ENCODE measurements around the gene IPP.

The IPP gene

GRCh38 chr1:45658171-45658570 is 92.3 kb downstream of the IPP start:
- Histone ChIP-seq H3K9ac (ENCODE audit: low read depth, low read length) (no peak overlapping the region), H3K4me1 (ENCODE audit: control insufficient read depth, insufficient read depth, low read length) (peaks cover 10% of the 10 kb centered on the region), H3K36me3 (ENCODE audit: insufficient read depth, low read length) (peaks cover 75% of the 10 kb centered on the region), H3K4me2 (ENCODE audit: low read length) (no peak overlapping the region), H3K27me3 (ENCODE audit: control insufficient read depth, insufficient read depth, low read length) (no peaks in the 10 kb centered on the region), H3K4me3 (ENCODE audit: low read length) (no peak overlapping the region), H3K9me3 (replicated peaks; ENCODE audit: low read length) (no peaks in the 10 kb centered on the region)

- Histone ChIP-seq H3K9ac (ENCODE audit: low read depth, low read length) (no peak overlapping the region), H3K36me3 (ENCODE audit: insufficient read depth, low read length) (peaks cover 84% of the 10 kb centered on the region), H3K4me3 (ENCODE audit: low read length) (no peak overlapping the region), H3K4me2 (ENCODE audit: low read length) (no peak overlapping the region), H3K4me1 (ENCODE audit: control insufficient read depth, insufficient read depth, low read length) (peaks cover 10% of the 10 kb centered on the region), H3K27me3 (ENCODE audit: control insufficient read depth, insufficient read depth, low read length) (no peaks in the 10 kb centered on the region), H3K9me3 (replicated peaks; ENCODE audit: low read length) (no peaks in the 10 kb centered on the region)
Measured at GRCh38 chr1:45656573-45657226, 93.8 kb downstream of the IPP start.

- no peak overlapping the region for H3K4me3 ChIP-seq (ENCODE audit: low read length)
- no peak overlapping the region for H3K4me2 ChIP-seq (ENCODE audit: low read length)
- peaks cover 10% of the 10 kb centered on the region for H3K4me1 ChIP-seq (ENCODE audit: control insufficient read depth, insufficient read depth, low read length)
- peaks cover 92% of the 10 kb centered on the region for H3K36me3 ChIP-seq (ENCODE audit: insufficient read depth, low read length)
- no peak overlapping the region for H3K9ac ChIP-seq (ENCODE audit: low read depth, low read length)
- H3K9me3 ChIP-seq (replicated peaks; ENCODE audit: low read length): no peaks in the 10 kb centered on the region
- H3K27me3 ChIP-seq (ENCODE audit: control insufficient read depth, insufficient read depth, low read length): no peaks in the 10 kb centered on the region
Measured at GRCh38 chr1:45654540-45655280, 95.7 kb downstream of the IPP start.
